AG04449 (cell line): ENCODE data around the gene AMDHD2.

Source experiments
- CTCF ChIA-PET: fragments of 350-600 bp; formaldehyde crosslinking; extraction: SDS; loops from one replicate; lab custom pipeline; 2021; ENCODE audit warnings: antibody characterized with exemption; lab: Yijun Ruan, JAX
- POLR2A ChIA-PET: fragments of 400-600, 350-600 bp; formaldehyde crosslinking; extraction: SDS; loops from one replicate; lab custom pipeline; 2020; ENCODE audit warnings: antibody characterized with exemption, inconsistent platforms; lab: Yijun Ruan, JAX
- DNase-seq: peaks from one replicate; pipeline ENCODE4 v3.0.0-alpha.2; 2010; ENCODE audit warnings: low read depth, low spot score
- H3K4me3 ChIP-seq: 2 replicates; pipeline ENCODE4 v1.5.1; 2011; ENCODE audit warnings: low read depth, mild to moderate bottlenecking, control low read depth, low read length
- CTCF ChIP-seq: IDR thresholded peaks from one replicate; pipeline ENCODE4 v1.5.1; 2011; ENCODE audit warnings: mild to moderate bottlenecking, moderate library complexity, low read length, control low read depth, inconsistent platforms; ENCODE audit not compliant: insufficient read depth; ENCODE audit errors: missing control alignments

Gene AMDHD2

GRCh38 chr16:2497695-2498484 lies 22.3 kb upstream of the AMDHD2 start:
- no peak overlapping the region for H3K4me3 ChIP-seq
- POLR2A ChIA-PET = interaction anchor here (0.6 kb wide), 1 partner anchor 222 kb away, joined by 3 read pairs; no protein-coding TSS in a partner anchor
- no peak for TF ChIP-seq CTCF
- CTCF ChIA-PET = interaction anchor here (0.8 to 4.1 kb wide), 5 partner anchors 10 to 158 kb away, joined by 3 to 33 read pairs (median 4); partner anchors contain the start of gene ABCA3
- no peak for DNase-seq

GRCh38 chr16:2498531-2499253 lies 21.5 kb upstream of the AMDHD2 start:
- no peak for TF ChIP-seq CTCF
- POLR2A ChIA-PET = no interaction called here

GRCh38 chr16:2499454-2499853 lies 20.7 kb upstream of the AMDHD2 start:
- ChIA-PET POLR2A (no interaction called here), CTCF (interaction anchor here (0.7 to 4.1 kb wide), 6 partner anchors 11 to 223 kb away, joined by 3 to 41 read pairs (median 21); no protein-coding TSS in a partner anchor)
- H3K4me3 ChIP-seq = no peak overlapping the region
- TF ChIP-seq CTCF = no peak
- DNase-seq = no peak

More at GRCh38 chr16:2498531-2499253, 21.5 kb upstream of the AMDHD2 start:
- no peak for DNase-seq
- CTCF ChIA-PET = interaction anchor here (0.7 to 4.1 kb wide), 6 partner anchors 11 to 222 kb away, joined by 3 to 33 read pairs (median 4); partner anchors contain the start of gene ABCA3
- no peak overlapping the region for H3K4me3 ChIP-seq

- no peak overlapping the region for H3K4me3 ChIP-seq
- no peak for DNase-seq
- CTCF ChIA-PET = interaction anchor here (0.9 to 4.1 kb wide), 8 partner anchors 8 to 231 kb away, joined by 3 to 41 read pairs (median 19); partner anchors contain the start of gene ATP6V0C
- POLR2A ChIA-PET = no interaction called here
- no peak for TF ChIP-seq CTCF
Observed at GRCh38 chr16:2499890-2500429, 20.2 kb upstream of the AMDHD2 start.

GRCh38 chr16:2500430-2500917 lies 19.7 kb upstream of the AMDHD2 start:
- no peak overlapping the region for H3K4me3 ChIP-seq
- CTCF ChIA-PET = interaction anchor here (0.6 to 4.1 kb wide), 23 partner anchors 8 to 243 kb away, joined by 3 to 41 read pairs (median 5); partner anchors contain the start of genes AMDHD2, ATP6V0C, CCNF and NTN3
- DNase-seq = no peak
- TF ChIP-seq CTCF = no peak
- POLR2A ChIA-PET = interaction anchor here (1.0 to 1.5 kb wide), 2 partner anchors 103 to 345 kb away, joined by 3 to 8 read pairs; partner anchors contain the start of gene TRAF7
